T-cell (primary cell): Measurements from ENCODE around the gene STARD3. TPM values are rescaled to one million over a fixed set of nuclear protein-coding genes. Genes with fewer than 3 reads are reported as not detected.

Experiments used
- ATAC-seq, 4 experiments: fragments of 200-7000 bp in 3 of 4; fragments of 150-1000 bp in 1 of 4; cut with Tn5 transposase; replicated peaks in 1 of 4; 1 replicate in 3 of 4; 2 replicates in 1 of 4; pipeline ENCODE4 v1.10.0; 2021; ENCODE audit warnings: moderate library complexity in 3 of 4, mild to moderate bottlenecking in 2 of 4, moderate number of reproducible peaks in 1 of 4
- CTCF ChIA-PET, 2 donors: fragments of 300-600 bp; sonication (Branson Sonifier 250); formaldehyde crosslinking; loops; one replicate each; lab custom pipeline; 2022; ENCODE audit warnings: antibody characterized with exemption in 2 of 2; lab: Charles Lee
- POLR2A ChIA-PET, 2 donors: fragments of 300-600 bp; sonication (Branson Sonifier 250); formaldehyde crosslinking; loops; one replicate each; lab custom pipeline; 2022; ENCODE audit warnings: antibody characterized with exemption in 2 of 2; lab: Charles Lee
- DNase-seq, 35 experiments: peaks; one replicate each; pipeline versions ENCODE4 v3.0.0 to v3.0.0-alpha.2; 2013 to 2023
- H3K27ac ChIP-seq: one replicate; pipeline ENCODE4 v1.5.1; 2013; ENCODE audit warnings: low read length
- H3K27me3 ChIP-seq, 2 experiments: replicated peaks in 1 of 2; 1 replicate in 1 of 2; 2 replicates in 1 of 2; pipeline versions ENCODE4 v1.6.1 to v1.7.0; 2013; ENCODE audit warnings: low read length in 1 of 2, mixed read lengths in 1 of 2; ENCODE audit not compliant: control insufficient read depth in 2 of 2, insufficient read depth in 2 of 2; ENCODE audit errors: extremely low read depth in 1 of 2
- H3K36me3 ChIP-seq, 2 donors: 1 replicate in 1 of 2; 2 replicates in 1 of 2; pipeline versions ENCODE4 v1.6.1 to v1.7.0; 2013; ENCODE audit warnings: low read length in 1 of 2; ENCODE audit not compliant: control insufficient read depth in 2 of 2, insufficient read depth in 1 of 2; ENCODE audit errors: extremely low read depth in 1 of 2
- H3K4me1 ChIP-seq, 2 experiments: 1 replicate in 1 of 2; 2 replicates in 1 of 2; pipeline versions ENCODE4 v1.6.1 to v1.7.0; 2013; ENCODE audit warnings: low read length in 2 of 2, mixed read lengths in 1 of 2; ENCODE audit not compliant: insufficient read depth in 2 of 2, control insufficient read depth in 1 of 2; ENCODE audit errors: extremely low read depth in 1 of 2
- H3K4me3 ChIP-seq, 2 donors: 1 replicate in 1 of 2; 2 replicates in 1 of 2; pipeline versions ENCODE4 v1.5.1 to v1.7.0; 2013; ENCODE audit warnings: mild to moderate bottlenecking in 2 of 2, low read length in 1 of 2, moderate library complexity in 1 of 2; ENCODE audit not compliant: control insufficient read depth in 1 of 2; ENCODE audit errors: extremely low read depth in 1 of 2
- H3K9me3 ChIP-seq: 2 replicates; pipeline ENCODE4 v1.7.0; 2013
- H3K27ac Mint-ChIP-seq, 2 donors: one replicate each; pipeline ENCODE4 v1.8.0; 2020 to 2021; ENCODE audit warnings: mild to moderate bottlenecking in 2 of 2, mixed read lengths in 2 of 2
- H3K27me3 Mint-ChIP-seq, 2 donors: one replicate each; pipeline ENCODE4 v1.8.0; 2021 to 2022; ENCODE audit warnings: mixed read lengths in 2 of 2
- H3K36me3 Mint-ChIP-seq: one replicate; pipeline ENCODE4 v1.8.0; 2021; ENCODE audit warnings: mixed read lengths
- H3K4me1 Mint-ChIP-seq, 3 donors: one replicate each; pipeline ENCODE4 v1.8.0; 2020 to 2022; ENCODE audit warnings: mixed read lengths in 3 of 3, mild to moderate bottlenecking in 1 of 3
- H3K4me3 Mint-ChIP-seq, 3 donors: one replicate each; pipeline ENCODE4 v1.8.0; 2020 to 2022; ENCODE audit warnings: mild to moderate bottlenecking in 3 of 3, mixed read lengths in 3 of 3, moderate library complexity in 3 of 3
- H3K9me3 Mint-ChIP-seq, 3 donors: one replicate each; pipeline ENCODE4 v1.8.0; 2020 to 2022; ENCODE audit warnings: mixed read lengths in 3 of 3
- WGBS: methylation state at CpG from one replicate; pipeline ENCODE4 v1.1.5; 2013; ENCODE audit warnings: missing lambda C conversion rate; ENCODE audit not compliant: insufficient coverage; 5-methylcytosine and 5-hydroxymethylcytosine counted together
- total RNA-seq, 35 experiments: library from RNA in 6 of 35; stranded (reverse) in 6 of 35; fragments of 120-200 nt in 1 of 35; gene quantifications; one replicate each; pipeline versions ENCODE4 v1.2.1 to v1.2.4 and lab custom pipeline; 2013 to 2026

STARD3 gene
- total RNA-seq, 5 donors from 2014 or later (not counting 1 experiment from before 2014, with no cell fraction given): 81.3 to 146 (median 99.7) TPM

GRCh38 chr17:39665642-39666224 lies 28.8 kb downstream of the STARD3 start:
- peaks cover 12 to 16% of the 10 kb centered on the region in 2 donors for H3K27me3 Mint-ChIP-seq
- Histone ChIP-seq H3K9me3 (no peaks in the 10 kb centered on the region), H3K4me1 (peaks cover 2 to 40% of the 10 kb centered on the region in 2 experiments), H3K4me3 (no peak overlapping the region), H3K27ac (no peak overlapping the region), H3K27me3 (peaks cover 0 to 49% of the 10 kb centered on the region in 2 experiments), H3K36me3 (peaks cover 5 to 22% of the 10 kb centered on the region in 2 donors)
- H3K4me1 Mint-ChIP-seq: peaks cover 9 to 17% (median 15%) of the 10 kb centered on the region in 3 donors
- POLR2A ChIA-PET: no interaction called here
- peak overlapping the region in 1 of 3 donors; percentile 59 for H3K4me3 Mint-ChIP-seq
- peaks cover 9% of the 10 kb centered on the region for H3K36me3 Mint-ChIP-seq
- ATAC-seq (peak in 3 of 4 experiments; percentile 13 to 36 (median 21)), DNase-seq (peak in 1 of 35 experiments; percentile 36)
- no peaks in the 10 kb centered on the region for H3K9me3 Mint-ChIP-seq
- no peak overlapping the region for H3K27ac Mint-ChIP-seq
- 63% methylated on average over 12 of the region's 17 CpGs for WGBS
- CTCF ChIA-PET: interaction anchor here (1.0 to 1.6 kb wide), 2 partner anchors 12 to 22 kb away, joined by 3 to 4 read pairs; partner anchors contain the start of gene PGAP3 (in 1 of the 2)

GRCh38 chr17:39666231-39666600 lies 29.3 kb downstream of the STARD3 start:
- Mint-ChIP-seq H3K4me1 (peaks cover 9 to 15% (median 13%) of the 10 kb centered on the region in 3 donors), H3K9me3 (no peaks in the 10 kb centered on the region), H3K27ac (no peak overlapping the region), H3K27me3 (peaks cover 12 to 16% of the 10 kb centered on the region in 2 donors), H3K4me3 (peak overlapping the region in 1 of 3 donors; percentile 59), H3K36me3 (peaks cover 5% of the 10 kb centered on the region)
- DNase-seq (no peak), ATAC-seq (no peak)
- Histone ChIP-seq H3K4me3 (no peak overlapping the region), H3K27ac (no peak overlapping the region), H3K36me3 (peaks cover 5 to 17% of the 10 kb centered on the region in 2 donors), H3K4me1 (peaks cover 2 to 35% of the 10 kb centered on the region in 2 experiments), H3K9me3 (no peaks in the 10 kb centered on the region), H3K27me3 (peaks cover 0 to 54% of the 10 kb centered on the region in 2 experiments)
- CTCF ChIA-PET: interaction anchor here (1.0 to 1.6 kb wide), 3 partner anchors 13 to 45 kb away, joined by 3 to 4 read pairs (median 3); partner anchors contain the start of gene PGAP3 (in 1 of the 2)
- POLR2A ChIA-PET: interaction anchor here in 1 of 2 donors (0.6 kb wide), 1 partner anchor 293 kb away, joined by 5 read pairs; no protein-coding TSS in a partner anchor
- WGBS: 100% methylated on average over 1 of the region's 2 CpGs

- Histone ChIP-seq H3K9me3 (no peaks in the 10 kb centered on the region), H3K4me1 (peaks cover 2 to 31% of the 10 kb centered on the region in 2 experiments), H3K36me3 (peaks cover 5 to 12% of the 10 kb centered on the region in 2 donors), H3K4me3 (no peak overlapping the region), H3K27me3 (peaks cover 0 to 59% of the 10 kb centered on the region in 2 experiments), H3K27ac (no peak overlapping the region)
- Mint-ChIP-seq H3K4me3 (peak overlapping the region in 2 of 3 donors; percentile 57 to 59), H3K4me1 (peaks cover 8 to 13% (median 10%) of the 10 kb centered on the region in 3 donors), H3K27ac (no peak overlapping the region), H3K9me3 (no peaks in the 10 kb centered on the region), H3K27me3 (peaks cover 12 to 16% of the 10 kb centered on the region in 2 donors), H3K36me3 (peaks cover under 1% of the 10 kb centered on the region)
- no peak for ATAC-seq
- DNase-seq: no peak
- ChIA-PET POLR2A (interaction anchor here (0.6 kb wide), 2 partner anchors 86 to 294 kb away, joined by 5 to 10 read pairs; no protein-coding TSS in a partner anchor), CTCF (interaction anchor here (0.6 to 1.6 kb wide), 5 partner anchors 13 to 88 kb away, joined by 3 to 10 read pairs (median 4); no protein-coding TSS in a partner anchor)
- 78% methylated on average over 7 of the region's 11 CpGs for WGBS
These were observed 29.8 kb downstream of the STARD3 start for GRCh38 chr17:39666601-39667261.

GRCh38 chr17:39667262-39667944 lies 30.5 kb downstream of the STARD3 start:
- no peak overlapping the region for H3K27ac ChIP-seq
- 20% methylated on average over 41 of the region's 49 CpGs for WGBS
- Mint-ChIP-seq H3K36me3 (no peaks in the 10 kb centered on the region), H3K4me3 (peak overlapping the region; percentile 54 to 60 (median 59)), H3K9me3 (no peaks in the 10 kb centered on the region), H3K27ac (no peak overlapping the region), H3K4me1 (peaks cover 13 to 18% (median 14%) of the 10 kb centered on the region in 3 donors), H3K27me3 (peaks cover 12 to 18% of the 10 kb centered on the region in 2 donors)
- peaks cover 2 to 35% of the 10 kb centered on the region in 2 experiments for H3K4me1 ChIP-seq
- no peaks in the 10 kb centered on the region for H3K9me3 ChIP-seq
- ChIA-PET CTCF (interaction anchor here (0.6 to 1.6 kb wide), 5 partner anchors 14 to 88 kb away, joined by 3 to 10 read pairs (median 4); no protein-coding TSS in a partner anchor), POLR2A (interaction anchor here in 1 of 2 donors (0.6 kb wide), 1 partner anchor 86 kb away, joined by 10 read pairs; no protein-coding TSS in a partner anchor)
- H3K4me3 ChIP-seq: peak overlapping the region in 1 of 2 donors; percentile 30
- peak in 2 of 4 experiments; percentile 11 to 15 for ATAC-seq
- peaks cover 5 to 6% of the 10 kb centered on the region in 2 donors for H3K36me3 ChIP-seq
- H3K27me3 ChIP-seq: peaks cover 0 to 60% of the 10 kb centered on the region in 2 experiments
- peak in 4 of 35 experiments; percentile 22 to 29 (median 24) for DNase-seq

- ATAC-seq (peak; percentile 64 to 75 (median 74)), DNase-seq (peak in 34 of 35 experiments; percentile 33 to 83 (median 64))
- ChIA-PET POLR2A (no interaction called here), CTCF (interaction anchor here (0.7 to 1.6 kb wide), 3 partner anchors 20 to 46 kb away, joined by 3 to 4 read pairs (median 3); partner anchors contain the start of gene PGAP3 (in 1 of the 2))
- peaks cover 12 to 18% of the 10 kb centered on the region in 2 donors for H3K27me3 Mint-ChIP-seq
- Histone ChIP-seq H3K9me3 (no peaks in the 10 kb centered on the region), H3K27me3 (peaks cover 0 to 60% of the 10 kb centered on the region in 2 experiments), H3K4me3 (peak within 1 kb of the TSS; percentile 30 to 54), H3K4me1 (peaks cover 2 to 35% of the 10 kb centered on the region in 2 experiments), H3K36me3 (peaks cover 0 to 5% of the 10 kb centered on the region in 2 donors), H3K27ac (no peak within 1 kb of the TSS)
- WGBS: 2% methylated on average over 78 of the region's 85 CpGs
- H3K9me3 Mint-ChIP-seq: no peaks in the 10 kb centered on the region
- H3K4me3 Mint-ChIP-seq: peak within 1 kb of the TSS; percentile 59 to 60 (median 59)
- no peak within 1 kb of the TSS for H3K27ac Mint-ChIP-seq
- no peaks in the 10 kb centered on the region for H3K36me3 Mint-ChIP-seq
- H3K4me1 Mint-ChIP-seq: peaks cover 14 to 19% (median 15%) of the 10 kb centered on the region in 3 donors
These were observed 31.3 kb downstream of the STARD3 start, which contains the start of gene PNMT for GRCh38 chr17:39667945-39668924. Gene PNMT, plus strand, starts transcription at chr17:39668453. Its CDS starts 23 bp downstream, at chr17:39668476.
